ENCODE results near the gene MC4R. TPM values are rescaled to one million over a fixed set of nuclear protein-coding genes. Genes with fewer than 3 reads are reported as not detected.
"Not testable (repeated sequence)": the region's sequence is repeated elsewhere in the genome, so short reads cannot be mapped to it uniquely, and the experiment has no call there.

MC4R gene
- total RNA-seq, result not detected
- long read RNA-seq, result 0 reads

GRCh38 chr18:60372596-60372995 is at the start of gene MC4R:
Gene MC4R, minus strand, starts transcription at chr18:60372775. Its CDS starts 426 bp downstream, at chr18:60372349.
- H3K36me3 ChIP-seq, result no peaks in the 10 kb centered on the region
- no peaks in the 10 kb centered on the region for H3K9me3 ChIP-seq
- DNase-seq, result no peak
- ATAC-seq, result peak in 2 of 4 donors; percentile 14 to 28
- no peaks in the 10 kb centered on the region for H3K27me3 ChIP-seq
- 8% methylated on average over 9 of the region's 9 CpGs for WGBS (ENCODE audit: insufficient coverage, low coverage, low lambda C conversion rate, missing lambda C conversion rate)
- no peak within 1 kb of the TSS for H3K4me3 ChIP-seq
- no peak within 1 kb of the TSS for H3K27ac ChIP-seq
- H3K4me1 ChIP-seq, result no peaks in the 10 kb centered on the region
- TF ChIP-seq CTCF (IDR thresholded peaks at IDR 0.05) (no peak), POLR2A (IDR thresholded peaks at IDR 0.05) (no peak)
- intact Hi-C loops (cut with DNase I), result no loop called here

GRCh38 chr18:60422306-60422705 is 49.7 kb upstream of the MC4R start:
- H3K27ac ChIP-seq; H3K4me1 ChIP-seq; intact Hi-C loops (cut with DNase I); H3K36me3 ChIP-seq; H3K27me3 ChIP-seq; DNase-seq; ATAC-seq; H3K9me3 ChIP-seq; H3K4me3 ChIP-seq: not testable (repeated sequence)
- 85% methylated on average over 8 of the region's 8 CpGs for WGBS (ENCODE audit: insufficient coverage, low coverage, low lambda C conversion rate, missing lambda C conversion rate)

GRCh38 chr18:60421356-60422118 is 49.0 kb upstream of the MC4R start:
- intact Hi-C loops (cut with DNase I), result no loop called here
- Histone ChIP-seq H3K27me3 (no peaks in the 10 kb centered on the region), H3K27ac (no peak overlapping the region), H3K4me1 (no peaks in the 10 kb centered on the region), H3K4me3 (no peak overlapping the region), H3K36me3 (no peaks in the 10 kb centered on the region), H3K9me3 (no peaks in the 10 kb centered on the region)
- ATAC-seq (peak in 1 of 4 donors; percentile 26), DNase-seq (no peak)
- 60% methylated on average over 13 of the region's 21 CpGs for WGBS (ENCODE audit: insufficient coverage, low coverage, low lambda C conversion rate, missing lambda C conversion rate)
- TF ChIP-seq CTCF (IDR thresholded peaks at IDR 0.05) (no peak), POLR2A (IDR thresholded peaks at IDR 0.05) (no peak)

- Histone ChIP-seq H3K4me1 (no peaks in the 10 kb centered on the region), H3K27ac (no peak overlapping the region), H3K27me3 (no peaks in the 10 kb centered on the region), H3K36me3 (no peaks in the 10 kb centered on the region), H3K9me3 (no peaks in the 10 kb centered on the region), H3K4me3 (no peak overlapping the region)
- ATAC-seq (no peak), DNase-seq (no peak)
- TF ChIP-seq CTCF (IDR thresholded peaks at IDR 0.05), result no peak
- TF ChIP-seq POLR2A (IDR thresholded peaks at IDR 0.05), result no peak
- intact Hi-C loops (cut with DNase I), result no loop called here
These were observed 45.4 kb upstream of the MC4R start for GRCh38 chr18:60417946-60418345.

GRCh38 chr18:60413944-60414547 is 41.5 kb upstream of the MC4R start:
- Histone ChIP-seq H3K4me3 (no peak overlapping the region), H3K4me1 (no peaks in the 10 kb centered on the region), H3K36me3 (no peaks in the 10 kb centered on the region), H3K9me3 (no peaks in the 10 kb centered on the region), H3K27ac (no peak overlapping the region), H3K27me3 (no peaks in the 10 kb centered on the region)
- intact Hi-C loops (cut with DNase I), result no loop called here
- peak in 1 of 4 donors; percentile 38 for ATAC-seq
- DNase-seq, result no peak
- WGBS (ENCODE audit: insufficient coverage, low coverage, low lambda C conversion rate, missing lambda C conversion rate), result 57% methylated on average over 3 of the region's 3 CpGs
- TF ChIP-seq POLR2A (IDR thresholded peaks at IDR 0.05), result no peak
- peak in 1 of 4 donors; percentile 53 for TF ChIP-seq CTCF (IDR thresholded peaks at IDR 0.05)
